ENCODE measurements around the gene MTPN. TPM values are rescaled to one million over a fixed set of nuclear protein-coding genes. Genes with fewer than 3 reads are reported as not detected.

MTPN gene
- total RNA-seq, 1 donor from 2014 or later: 173 TPM

- H3K27me3 ChIP-seq (ENCODE audit: insufficient read depth, low read length): no peaks in the 10 kb centered on the region
- no peak for TF ChIP-seq EZH2 (IDR thresholded peaks at IDR 0.05; ENCODE audit: insufficient read depth, low read length)
- TF ChIP-seq CTCF (IDR thresholded peaks at IDR 0.05; ENCODE audit: insufficient read depth, low read depth, low read length): no peak
- H3K27me3 Mint-ChIP-seq (ENCODE audit: low read depth, unreplicated experiment): no peaks in the 10 kb centered on the region
- H3K4me1 Mint-ChIP-seq (ENCODE audit: low read depth, unreplicated experiment): no peaks in the 10 kb centered on the region
- H3K4me1 ChIP-seq (ENCODE audit: insufficient read depth, low read length): no peaks in the 10 kb centered on the region
- H3K9me3 Mint-ChIP-seq (ENCODE audit: unreplicated experiment): peaks cover 6% of the 10 kb centered on the region
- H2AFZ ChIP-seq (ENCODE audit: low read depth, low read length): no peak overlapping the region
- FAIRE-seq (no peak), DNase-seq (ENCODE audit: low read depth) (no peak)
- H3K36me3 Mint-ChIP-seq (ENCODE audit: low read depth, unreplicated experiment): peaks cover 2% of the 10 kb centered on the region
- H3K9me3 ChIP-seq (ENCODE audit: insufficient read depth, low read depth, low read length): no peaks in the 10 kb centered on the region
- no peak overlapping the region for H3K27ac Mint-ChIP-seq (ENCODE audit: unreplicated experiment)
- no peak overlapping the region for H3K9ac ChIP-seq (ENCODE audit: low read length)
- no peak overlapping the region for H3K4me3 ChIP-seq (ENCODE audit: insufficient read depth, low read depth, low read length)
- no peaks in the 10 kb centered on the region for H4K20me1 ChIP-seq (ENCODE audit: insufficient read depth, low read length)
- no peak overlapping the region for H3K27ac ChIP-seq (ENCODE audit: low read depth, low read length)
- H3K36me3 ChIP-seq (ENCODE audit: insufficient read depth, low read length): no peaks in the 10 kb centered on the region
- no peaks in the 10 kb centered on the region for H3K79me2 ChIP-seq (ENCODE audit: insufficient read depth, low read length)
- H3K4me2 ChIP-seq (ENCODE audit: low read length): no peak overlapping the region
- H3K4me3 Mint-ChIP-seq (ENCODE audit: unreplicated experiment): no peak overlapping the region
Observed at GRCh38 chr7:135901585-135902540, 75.3 kb downstream of the MTPN start.

- H3K27ac Mint-ChIP-seq (ENCODE audit: unreplicated experiment): no peak overlapping the region
- H3K9ac ChIP-seq (ENCODE audit: low read length): no peak overlapping the region
- H3K4me3 Mint-ChIP-seq (ENCODE audit: unreplicated experiment): no peak overlapping the region
- H3K4me1 ChIP-seq (ENCODE audit: insufficient read depth, low read length): no peaks in the 10 kb centered on the region
- no peak overlapping the region for H3K27ac ChIP-seq (ENCODE audit: low read depth, low read length)
- FAIRE-seq (no peak), DNase-seq (ENCODE audit: low read depth) (no peak)
- H3K27me3 Mint-ChIP-seq (ENCODE audit: low read depth, unreplicated experiment): no peaks in the 10 kb centered on the region
- no peaks in the 10 kb centered on the region for H3K27me3 ChIP-seq (ENCODE audit: insufficient read depth, low read length)
- no peaks in the 10 kb centered on the region for H3K79me2 ChIP-seq (ENCODE audit: insufficient read depth, low read length)
- H4K20me1 ChIP-seq (ENCODE audit: insufficient read depth, low read length): no peaks in the 10 kb centered on the region
- no peaks in the 10 kb centered on the region for H3K9me3 ChIP-seq (ENCODE audit: insufficient read depth, low read depth, low read length)
- H3K36me3 Mint-ChIP-seq (ENCODE audit: low read depth, unreplicated experiment): peaks cover under 1% of the 10 kb centered on the region
- TF ChIP-seq EZH2 (IDR thresholded peaks at IDR 0.05; ENCODE audit: insufficient read depth, low read length): no peak
- no peak for TF ChIP-seq CTCF (IDR thresholded peaks at IDR 0.05; ENCODE audit: insufficient read depth, low read depth, low read length)
- no peak overlapping the region for H2AFZ ChIP-seq (ENCODE audit: low read depth, low read length)
- peaks cover 6% of the 10 kb centered on the region for H3K9me3 Mint-ChIP-seq (ENCODE audit: unreplicated experiment)
- no peaks in the 10 kb centered on the region for H3K4me1 Mint-ChIP-seq (ENCODE audit: low read depth, unreplicated experiment)
- no peaks in the 10 kb centered on the region for H3K36me3 ChIP-seq (ENCODE audit: insufficient read depth, low read length)
- no peak overlapping the region for H3K4me3 ChIP-seq (ENCODE audit: insufficient read depth, low read depth, low read length)
- no peak overlapping the region for H3K4me2 ChIP-seq (ENCODE audit: low read length)
Observed at GRCh38 chr7:135900065-135900546, 77.1 kb downstream of the MTPN start.
